ENCODE measurements around the gene OSTM1. TPM values are rescaled to one million over a fixed set of nuclear protein-coding genes. Genes with fewer than 3 reads are reported as not detected.

OSTM1 gene
- total and polyA plus RNA-seq, 2 of the 13 experiments (the other 11 are each of a cell fraction or from before 2014, with no cell fraction given): 8.7 to 20.5 TPM

- TF ChIP-seq ZNF574 (CRISPR knock-in tag; IDR thresholded peaks at IDR 0.05) (0 out of 2 replicates have a peak, but pooled peaks have one; percentile 21), ARNT2 (CRISPR knock-in tag; IDR thresholded peaks at IDR 0.05; ENCODE audit: low read depth) (no peak), RAD21 (CRISPR knock-in tag; IDR thresholded peaks at IDR 0.05) (peak; percentile 50; the same call in 1 of the 2 replicates), NR3C1 (CRISPR knock-in tag; IDR thresholded peaks at IDR 0.05) (no peak), GATAD2A (CRISPR knock-in tag; IDR thresholded peaks at IDR 0.05) (peak; percentile 32; the same call in 1 of the 2 replicates), ARID5B (CRISPR knock-in tag; IDR thresholded peaks at IDR 0.05) (no peak), CBFB (CRISPR knock-in tag; IDR thresholded peaks at IDR 0.05) (no peak), STAG1 (CRISPR knock-in tag; IDR thresholded peaks at IDR 0.05) (peak; percentile 76), IRF9 (CRISPR knock-in tag; IDR thresholded peaks at IDR 0.05; ENCODE audit: borderline replicate concordance) (no peak), SPEN (CRISPR knock-in tag; IDR thresholded peaks at IDR 0.05; ENCODE audit: low read depth) (no peak), ZMYM4 (CRISPR knock-in tag; IDR thresholded peaks at IDR 0.05) (peak; percentile 29; the same call in 1 of the 2 replicates), HMGXB4 (CRISPR knock-in tag; IDR thresholded peaks at IDR 0.05; ENCODE audit: borderline replicate concordance in 1 of 2, low read depth in 1 of 2) (peak; percentile 21 to 29; a peak in 2 of 4 replicates), PRMT3 (CRISPR knock-in tag; IDR thresholded peaks at IDR 0.05; ENCODE audit: borderline replicate concordance, low read depth) (no peak), TRIM22 (IDR thresholded peaks at IDR 0.05) (no peak), DR1 (CRISPR knock-in tag; IDR thresholded peaks at IDR 0.05) (no peak), KMT2A (CRISPR knock-in tag; IDR thresholded peaks at IDR 0.05) (no peak), CHD2 (IDR thresholded peaks at IDR 0.05; ENCODE audit: low read depth, low read length) (no peak), TEAD3 (CRISPR knock-in tag; optimal IDR thresholded peaks at IDR 0.05; ENCODE audit: borderline replicate concordance) (peak; percentile 19), PHF20 (CRISPR knock-in tag; IDR thresholded peaks at IDR 0.05) (no peak), MAX (IDR thresholded peaks at IDR 0.05) (0 out of 2 replicates have a peak, but pooled peaks have one; percentile 32)
Measured at GRCh38 chr6:108115598-108116058, 41.1 kb upstream of the OSTM1 start (continued).
